Neural cell (in vitro differentiated cells): ENCODE results near the gene WTIP. TPM values are rescaled to one million over a fixed set of nuclear protein-coding genes. Genes with fewer than 3 reads are reported as not detected.
"Not testable (repeated sequence)": the region's sequence is repeated elsewhere in the genome, so short reads cannot be mapped to it uniquely, and the experiment has no call there.

Experiments
- H2AFZ ChIP-seq: fragments of 200-600, 300-800 bp; sonication (generic), shearing (Covaris generic); 2 replicates; pipeline ENCODE4 v1.6.0; 2014; ENCODE audit warnings: low read depth, mild to moderate bottlenecking, antibody characterized with exemption, low read length, moderate library complexity
- H3F3A ChIP-seq: fragments of 200-600 bp; shearing (Covaris generic); 2 replicates; pipeline ENCODE4 v1.6.1; 2016; ENCODE audit warnings: mild to moderate bottlenecking, moderate library complexity, mixed read lengths, antibody characterized with exemption, low read length; ENCODE audit not compliant: insufficient read depth, poor library complexity, severe bottlenecking
- H3K27ac ChIP-seq: fragments of 200-600, 300-800 bp; sonication (generic), shearing (Covaris generic); 2 replicates; pipeline ENCODE4 v1.5.1; 2014; ENCODE audit warnings: mild to moderate bottlenecking, low read length, moderate library complexity
- H3K27me3 ChIP-seq: fragments of 300-800, 200-600 bp; sonication (generic), shearing (Covaris generic); 2 replicates; pipeline ENCODE4 v1.6.0; 2014; ENCODE audit warnings: mild to moderate bottlenecking, low read depth, low read length, moderate library complexity; ENCODE audit not compliant: insufficient read depth
- H3K36me3 ChIP-seq: fragments of 300-800, 200-600 bp; sonication (generic), shearing (Covaris generic); 2 replicates; pipeline ENCODE4 v1.5.1; 2014; ENCODE audit warnings: mild to moderate bottlenecking, antibody characterized with exemption, low read length, moderate library complexity; ENCODE audit not compliant: insufficient read depth
- H3K4me2 ChIP-seq: fragments of 300-800, 200-600 bp; sonication (generic), shearing (Covaris generic); 2 replicates; pipeline ENCODE4 v1.6.0; 2014; ENCODE audit warnings: mild to moderate bottlenecking, low read length
- H3K4me3 ChIP-seq: fragments of 300-800, 200-600 bp; sonication (generic), shearing (Covaris generic); 2 replicates; pipeline ENCODE4 v1.5.1; 2014; ENCODE audit warnings: mild to moderate bottlenecking, low read length, moderate library complexity
- H3K79me2 ChIP-seq: fragments of 200-600 bp; shearing (Covaris generic); replicated peaks from 2 replicates; pipeline ENCODE4 v1.6.0; 2014; ENCODE audit warnings: mild to moderate bottlenecking, low read length, moderate library complexity; ENCODE audit not compliant: insufficient read depth
- H3K9ac ChIP-seq: fragments of 300-800, 200-600 bp; sonication (generic), shearing (Covaris generic); 2 replicates; pipeline ENCODE4 v1.6.1; 2016; ENCODE audit warnings: mild to moderate bottlenecking, low read length, mixed read lengths
- H3K9me2 ChIP-seq: fragments of 200-600 bp; shearing (Covaris generic); 2 replicates; pipeline ENCODE4 v1.6.1; 2016; ENCODE audit warnings: mild to moderate bottlenecking, low read length, mixed read lengths; ENCODE audit not compliant: insufficient read depth
- H3K9me3 ChIP-seq: fragments of 200-600, 300-800 bp; sonication (generic), shearing (Covaris generic); 2 replicates; pipeline ENCODE4 v1.6.1; 2016; ENCODE audit warnings: mild to moderate bottlenecking, mixed run types, low read length, moderate library complexity, mixed read lengths
- H4K20me1 ChIP-seq: fragments of 200-600 bp; shearing (Covaris generic); 2 replicates; pipeline ENCODE4 v1.6.1; 2016; ENCODE audit warnings: mild to moderate bottlenecking, mixed run types; ENCODE audit not compliant: insufficient read depth
- CTCF ChIP-seq: fragments of 450-650 bp; IDR thresholded peaks from 2 replicates; pipeline ENCODE4 v1.5.1; 2014; ENCODE audit warnings: antibody characterized with exemption, mild to moderate bottlenecking, moderate library complexity; ENCODE audit not compliant: poor library complexity, severe bottlenecking
- EP300 ChIP-seq: fragments of 450-650 bp; conservative IDR thresholded peaks from 2 replicates; pipeline ENCODE4 v1.6.1; 2014; ENCODE audit warnings: antibody characterized with exemption, mild to moderate bottlenecking, moderate library complexity; ENCODE audit not compliant: poor library complexity, severe bottlenecking
- EZH2 ChIP-seq: fragments of 200-600, 300-800 bp; shearing (Covaris generic), sonication (generic); IDR thresholded peaks from 2 replicates; pipeline ENCODE4 v1.6.1; 2014; ENCODE audit warnings: antibody characterized with exemption, low read length, borderline replicate concordance, mild to moderate bottlenecking; ENCODE audit not compliant: insufficient read depth, poor library complexity, severe bottlenecking
- MXI1 ChIP-seq: fragments of 450-650 bp; conservative IDR thresholded peaks from 2 replicates; pipeline ENCODE4 v1.6.1; 2014; ENCODE audit warnings: antibody characterized with exemption, mild to moderate bottlenecking; ENCODE audit not compliant: poor library complexity, severe bottlenecking
- POLR2AphosphoS5 ChIP-seq: IDR thresholded peaks from 2 replicates; pipeline ENCODE4 v1.6.1; 2012
- RAD21 ChIP-seq: fragments of 450-650 bp; conservative IDR thresholded peaks from 2 replicates; pipeline ENCODE4 v1.6.1; 2014; ENCODE audit warnings: antibody characterized with exemption, mild to moderate bottlenecking, moderate library complexity
- REST ChIP-seq: IDR thresholded peaks from 2 replicates; pipeline ENCODE4 v1.6.1; 2012; ENCODE audit warnings: borderline replicate concordance
- SMC3 ChIP-seq: fragments of 450-650 bp; conservative IDR thresholded peaks from 2 replicates; pipeline ENCODE4 v1.6.1; 2014; ENCODE audit warnings: antibody characterized with exemption, mild to moderate bottlenecking, moderate library complexity; ENCODE audit not compliant: poor library complexity
- TAF1 ChIP-seq: IDR thresholded peaks from 2 replicates; pipeline ENCODE4 v1.6.1; 2012; ENCODE audit warnings: low read depth
- polyA plus RNA-seq: library from polyadenylated mRNA; depleted of rRNA; stranded (reverse); fragments of >200 nt; gene quantifications from 2 replicates; pipeline ENCODE4 v1.2.3, GENCODE V29; 2014

Gene WTIP
- polyA plus RNA-seq, 1 donor from 2014 or later = 9.8 TPM

- Histone ChIP-seq H3K4me2 (no peak overlapping the region), H3K9ac (no peak overlapping the region), H3K79me2 (no peaks in the 10 kb centered on the region), H3K9me3 (no peaks in the 10 kb centered on the region), H3F3A (no peaks in the 10 kb centered on the region), H4K20me1 (no peaks in the 10 kb centered on the region), H3K27me3 (no peaks in the 10 kb centered on the region), H3K27ac (no peak overlapping the region), H3K36me3 (no peaks in the 10 kb centered on the region), H3K4me3 (no peak overlapping the region), H3K9me2 (no peaks in the 10 kb centered on the region), H2AFZ (no peak overlapping the region)
- TF ChIP-seq POLR2AphosphoS5 = no peak
- no peak for TF ChIP-seq EP300
- TF ChIP-seq EZH2 = no peak
- TF ChIP-seq SMC3 = no peak
- no peak for TF ChIP-seq CTCF
- no peak for TF ChIP-seq REST
- TF ChIP-seq MXI1 = no peak
- no peak for TF ChIP-seq RAD21
- TF ChIP-seq TAF1 = no peak
Measured at GRCh38 chr19:34508540-34508939, 27.0 kb downstream of the WTIP start.

- H4K20me1 ChIP-seq, H3K27ac ChIP-seq, H3K4me3 ChIP-seq, H3K36me3 ChIP-seq, H3K27me3 ChIP-seq, H3K79me2 ChIP-seq, H3K9me2 ChIP-seq, H3K9ac ChIP-seq, H3F3A ChIP-seq, H3K9me3 ChIP-seq, H2AFZ ChIP-seq, H3K4me2 ChIP-seq: not testable (repeated sequence)
Measured at GRCh38 chr19:34510904-34511303, 29.3 kb downstream of the WTIP start.

GRCh38 chr19:34512254-34512822, 30.8 kb downstream of the WTIP start:
- H2AFZ ChIP-seq = no peak overlapping the region
- no peak overlapping the region for H3K9ac ChIP-seq
- no peaks in the 10 kb centered on the region for H3K79me2 ChIP-seq
- no peaks in the 10 kb centered on the region for H3F3A ChIP-seq
- TF ChIP-seq CTCF (no peak), TAF1 (no peak), EZH2 (no peak), POLR2AphosphoS5 (no peak), EP300 (no peak), SMC3 (no peak), MXI1 (no peak), RAD21 (no peak), REST (no peak)
- no peaks in the 10 kb centered on the region for H3K9me2 ChIP-seq
- no peak overlapping the region for H3K4me3 ChIP-seq
- H3K4me2 ChIP-seq = no peak overlapping the region
- H4K20me1 ChIP-seq = no peaks in the 10 kb centered on the region
- H3K27me3 ChIP-seq = no peaks in the 10 kb centered on the region
- no peaks in the 10 kb centered on the region for H3K9me3 ChIP-seq
- H3K36me3 ChIP-seq = no peaks in the 10 kb centered on the region
- no peak overlapping the region for H3K27ac ChIP-seq
